ENCODE measurements around the gene IL26. TPM values are rescaled to one million over a fixed set of nuclear protein-coding genes. Genes with fewer than 3 reads are reported as not detected.

IL26 gene
- total RNA-seq, 1 donor from 2014 or later = not detected

DNA sequence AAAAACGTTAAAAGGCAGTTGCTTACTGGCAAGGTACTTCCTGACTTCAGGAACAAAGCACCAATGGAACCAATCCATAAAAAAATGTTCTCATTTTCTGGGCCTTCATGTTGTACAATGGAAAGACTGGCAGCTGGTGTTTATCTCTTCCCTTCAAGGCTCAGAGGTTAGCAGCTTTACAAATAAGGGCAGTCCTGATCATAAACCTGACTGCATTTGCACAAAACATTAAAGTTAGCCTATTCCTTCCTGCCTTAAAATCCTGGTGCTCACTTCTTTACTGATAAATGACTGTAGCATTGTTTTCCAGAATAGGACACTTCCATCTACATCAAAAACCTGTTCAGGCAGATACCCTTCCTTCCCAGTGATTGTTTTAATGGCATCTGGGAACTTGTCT is 19.2 kb downstream of the IL26 start:
- Mint-ChIP-seq H3K36me3 (ENCODE audit: unreplicated experiment) (no peaks in the 10 kb centered on the region), H3K27ac (ENCODE audit: unreplicated experiment) (no peak overlapping the region), H3K27me3 (ENCODE audit: unreplicated experiment) (peaks cover 70% of the 10 kb centered on the region), H3K4me3 (ENCODE audit: unreplicated experiment) (no peak overlapping the region), H3K9me3 (ENCODE audit: unreplicated experiment) (no peaks in the 10 kb centered on the region), H3K4me1 (ENCODE audit: unreplicated experiment) (no peaks in the 10 kb centered on the region)
- no peak for DNase-seq (ENCODE audit: extremely low spot score, unreplicated experiment)
- TF ChIP-seq, protein P1, sequence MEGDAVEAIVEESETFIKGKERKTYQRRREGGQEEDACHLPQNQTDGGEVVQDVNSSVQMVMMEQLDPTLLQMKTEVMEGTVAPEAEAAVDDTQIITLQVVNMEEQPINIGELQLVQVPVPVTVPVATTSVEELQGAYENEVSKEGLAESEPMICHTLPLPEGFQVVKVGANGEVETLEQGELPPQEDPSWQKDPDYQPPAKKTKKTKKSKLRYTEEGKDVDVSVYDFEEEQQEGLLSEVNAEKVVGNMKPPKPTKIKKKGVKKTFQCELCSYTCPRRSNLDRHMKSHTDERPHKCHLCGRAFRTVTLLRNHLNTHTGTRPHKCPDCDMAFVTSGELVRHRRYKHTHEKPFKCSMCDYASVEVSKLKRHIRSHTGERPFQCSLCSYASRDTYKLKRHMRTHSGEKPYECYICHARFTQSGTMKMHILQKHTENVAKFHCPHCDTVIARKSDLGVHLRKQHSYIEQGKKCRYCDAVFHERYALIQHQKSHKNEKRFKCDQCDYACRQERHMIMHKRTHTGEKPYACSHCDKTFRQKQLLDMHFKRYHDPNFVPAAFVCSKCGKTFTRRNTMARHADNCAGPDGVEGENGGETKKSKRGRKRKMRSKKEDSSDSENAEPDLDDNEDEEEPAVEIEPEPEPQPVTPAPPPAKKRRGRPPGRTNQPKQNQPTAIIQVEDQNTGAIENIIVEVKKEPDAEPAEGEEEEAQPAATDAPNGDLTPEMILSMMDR (IDR thresholded peaks at IDR 0.05) = no peak

DNA sequence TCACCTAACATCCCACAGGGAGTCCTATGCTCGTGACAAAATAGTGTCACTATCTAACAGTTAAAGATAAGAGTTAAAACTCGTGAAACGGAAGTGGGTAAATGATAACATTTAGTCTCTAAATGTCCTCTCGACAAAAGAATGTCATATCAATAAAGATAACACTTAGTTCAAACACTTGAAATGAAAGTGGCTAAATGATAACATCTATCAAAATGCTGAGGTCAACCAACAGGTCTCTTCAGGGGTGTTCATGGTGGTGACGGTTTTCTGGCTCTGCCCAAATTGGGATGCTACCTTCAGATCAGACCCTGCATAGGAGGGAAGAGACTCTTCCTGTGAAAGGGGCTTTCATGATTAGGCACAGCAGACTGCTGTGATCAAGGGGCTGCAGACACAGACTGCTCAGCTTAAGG is 22.1 kb downstream of the IL26 start:
- DNase-seq (ENCODE audit: extremely low spot score, unreplicated experiment) = no peak
- no peak overlapping the region for H3K27ac Mint-ChIP-seq (ENCODE audit: unreplicated experiment)
- H3K9me3 Mint-ChIP-seq (ENCODE audit: unreplicated experiment) = no peaks in the 10 kb centered on the region
- TF ChIP-seq, protein P1 (IDR thresholded peaks at IDR 0.05) = no peak
- no peaks in the 10 kb centered on the region for H3K36me3 Mint-ChIP-seq (ENCODE audit: unreplicated experiment)
- no peak overlapping the region for H3K4me3 Mint-ChIP-seq (ENCODE audit: unreplicated experiment)
- no peaks in the 10 kb centered on the region for H3K4me1 Mint-ChIP-seq (ENCODE audit: unreplicated experiment)
- peaks cover 75% of the 10 kb centered on the region for H3K27me3 Mint-ChIP-seq (ENCODE audit: unreplicated experiment)

DNA sequence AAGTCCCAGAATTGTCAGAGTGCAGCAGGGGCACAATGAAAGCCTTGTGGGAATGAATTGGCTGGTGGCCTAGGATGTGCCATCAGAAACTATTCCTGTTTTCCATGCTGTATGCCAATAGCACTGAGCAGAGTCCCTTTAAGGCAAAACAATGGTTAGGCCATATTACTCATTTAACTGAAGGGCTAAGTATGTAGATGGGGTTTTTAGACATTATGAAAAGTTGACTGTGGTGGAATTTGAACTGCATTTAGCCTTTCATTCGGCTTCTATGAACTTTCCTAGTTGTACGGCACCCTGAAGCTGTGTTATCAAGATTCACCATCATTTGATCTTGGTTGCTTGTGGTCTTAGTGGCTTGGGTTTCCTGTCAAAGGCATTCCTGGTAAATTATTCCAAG is 24.8 kb downstream of the IL26 start:
- H3K27me3 Mint-ChIP-seq (ENCODE audit: unreplicated experiment) = peaks cover 70% of the 10 kb centered on the region
- no peaks in the 10 kb centered on the region for H3K36me3 Mint-ChIP-seq (ENCODE audit: unreplicated experiment)
- no peak for DNase-seq (ENCODE audit: extremely low spot score, unreplicated experiment)
- no peak overlapping the region for H3K4me3 Mint-ChIP-seq (ENCODE audit: unreplicated experiment)
- no peaks in the 10 kb centered on the region for H3K9me3 Mint-ChIP-seq (ENCODE audit: unreplicated experiment)
- TF ChIP-seq, protein P1 (IDR thresholded peaks at IDR 0.05) = no peak
- H3K27ac Mint-ChIP-seq (ENCODE audit: unreplicated experiment) = no peak overlapping the region
- H3K4me1 Mint-ChIP-seq (ENCODE audit: unreplicated experiment) = no peaks in the 10 kb centered on the region

DNA sequence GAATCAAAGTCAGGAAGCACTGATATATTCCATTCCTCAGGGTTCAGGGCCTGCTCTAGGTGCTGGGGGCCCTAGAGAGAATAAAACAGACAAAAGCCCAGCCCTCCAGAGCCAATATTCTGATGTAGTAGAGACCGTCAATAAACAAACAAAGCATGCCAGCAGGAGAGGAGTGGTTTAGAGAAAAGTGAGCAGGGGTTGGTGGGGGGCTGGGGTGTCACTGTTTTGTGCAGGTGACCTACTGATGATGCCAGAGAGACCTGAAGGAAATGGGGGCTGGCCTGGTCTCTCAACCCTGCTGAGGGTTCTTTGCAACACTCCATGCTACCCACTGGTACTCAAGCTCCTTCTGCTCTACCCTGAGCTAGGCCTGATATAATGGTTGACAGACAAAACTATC is 26.5 kb downstream of the IL26 start:
- DNase-seq (ENCODE audit: extremely low spot score, unreplicated experiment) = no peak
- Mint-ChIP-seq H3K4me3 (ENCODE audit: unreplicated experiment) (no peak overlapping the region), H3K4me1 (ENCODE audit: unreplicated experiment) (no peaks in the 10 kb centered on the region), H3K36me3 (ENCODE audit: unreplicated experiment) (no peaks in the 10 kb centered on the region), H3K27ac (ENCODE audit: unreplicated experiment) (no peak overlapping the region), H3K9me3 (ENCODE audit: unreplicated experiment) (no peaks in the 10 kb centered on the region), H3K27me3 (ENCODE audit: unreplicated experiment) (peaks cover 61% of the 10 kb centered on the region)
- TF ChIP-seq, protein P1 (IDR thresholded peaks at IDR 0.05) = no peak

DNA sequence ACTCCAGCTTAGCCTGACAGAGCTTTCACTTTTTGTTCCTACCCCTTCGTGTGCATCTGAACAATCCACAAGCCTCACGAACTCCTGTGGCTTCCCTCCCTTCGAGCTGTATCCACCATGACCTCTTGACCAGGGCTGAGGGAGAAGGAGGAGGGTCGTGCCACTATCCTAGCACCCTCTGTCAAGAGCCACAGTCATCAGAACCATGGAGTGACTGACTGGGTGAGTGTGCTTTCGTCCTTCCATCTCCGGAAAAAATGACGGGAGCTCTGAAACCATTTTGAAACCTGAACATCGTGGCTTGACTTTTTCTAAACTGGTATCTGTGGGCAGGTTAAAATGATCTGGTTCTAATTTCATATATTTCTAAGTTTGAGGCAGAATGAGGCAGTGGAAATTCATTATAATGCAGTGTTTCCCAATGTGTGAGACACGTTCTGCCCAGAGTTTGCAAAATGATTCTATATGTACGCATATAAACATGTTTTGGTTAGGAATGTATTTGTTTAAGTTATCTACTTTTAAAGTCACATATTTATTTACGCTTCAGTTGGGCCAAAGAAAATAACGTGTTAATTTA is 27.0 kb downstream of the IL26 start:
- TF ChIP-seq, protein P1 (IDR thresholded peaks at IDR 0.05) = no peak
- Mint-ChIP-seq H3K27me3 (ENCODE audit: unreplicated experiment) (peaks cover 61% of the 10 kb centered on the region), H3K27ac (ENCODE audit: unreplicated experiment) (no peak overlapping the region), H3K36me3 (ENCODE audit: unreplicated experiment) (no peaks in the 10 kb centered on the region), H3K4me1 (ENCODE audit: unreplicated experiment) (no peaks in the 10 kb centered on the region), H3K4me3 (ENCODE audit: unreplicated experiment) (no peak overlapping the region), H3K9me3 (ENCODE audit: unreplicated experiment) (no peaks in the 10 kb centered on the region)
- DNase-seq (ENCODE audit: extremely low spot score, unreplicated experiment) = no peak
